Mammary epithelial cell (primary cell): Measurements from ENCODE around the gene SMARCC1.

Experiments used
- CTCF ChIP-seq, 2 donors: IDR thresholded peaks in 1 of 2; conservative IDR thresholded peaks in 1 of 2; 2 replicates each; pipeline ENCODE4 v1.5.1; 2011 to 2012; ENCODE audit warnings: inconsistent platforms in 2 of 2, low read length in 2 of 2, mild to moderate bottlenecking in 2 of 2, control low read depth in 1 of 2, low read depth in 1 of 2; ENCODE audit not compliant: insufficient read depth in 1 of 2; ENCODE audit errors: extremely low read depth in 1 of 2
- EZH2 ChIP-seq: IDR thresholded peaks from 2 replicates; pipeline ENCODE4 v1.6.1; 2012; ENCODE audit warnings: low read length, inconsistent platforms, borderline replicate concordance

GRCh38 chr3:47794544-47794943 is 12.9 kb upstream of the SMARCC1 start:
- TF ChIP-seq CTCF (conservative IDR thresholded peaks at IDR 0.05 in 1 of 2, IDR thresholded peaks at IDR 0.05 in 1 of 2; ENCODE audit: extremely low read depth in 1 of 2, insufficient read depth in 1 of 2, low read depth in 1 of 2, low read length in 2 of 2): no peak
- TF ChIP-seq EZH2: no peak
